Measurements from ENCODE around the gene MYOF. TPM values are rescaled to one million over a fixed set of nuclear protein-coding genes. Genes with fewer than 3 reads are reported as not detected.
A peak's percentile ranks its signal among the peaks of the same experiment; 100 is the strongest.
"Not testable (repeated sequence)": the region's sequence is repeated elsewhere in the genome, so short reads cannot be mapped to it uniquely, and the experiment has no call there.

MYOF gene
- polyA plus RNA-seq, 1 of the 3 experiments (the other 2 are of a cell fraction): 103 TPM

- TF ChIP-seq TEAD4 (IDR thresholded peaks at IDR 0.05; ENCODE audit: borderline replicate concordance, insufficient read depth) (no peak), TCF12 (IDR thresholded peaks at IDR 0.05) (peak; percentile 75), NRF1 (IDR thresholded peaks at IDR 0.05; ENCODE audit: low read depth, low read length) (no peak), SIN3A (IDR thresholded peaks at IDR 0.05; ENCODE audit: borderline replicate concordance, low read depth, low read length) (peak; percentile 73; the same call in 1 of the 2 replicates), RAD21 (IDR thresholded peaks at IDR 0.05; ENCODE audit: low read length) (no peak)
Measured at GRCh38 chr10:93445097-93445960, 36.8 kb downstream of the MYOF start (continued).

GRCh38 chr10:93443481-93443880 is 38.7 kb downstream of the MYOF start:
- Histone ChIP-seq H3K4me2 (no peak overlapping the region), H3K9ac (no peak overlapping the region), H3K27ac (ENCODE audit: low read depth in 2 of 2, low read length in 1 of 2) (peak overlapping the region in 1 of 2 experiments; percentile 100; a peak in 1 of 4 replicates), H3K9me3 (no peaks in the 10 kb centered on the region), H3K9me2 (no peaks in the 10 kb centered on the region), H3K79me2 (ENCODE audit: insufficient read depth) (peaks cover 78% of the 10 kb centered on the region), H2AFZ (ENCODE audit: low read depth) (no peak overlapping the region), H3K4me1 (ENCODE audit: control insufficient read depth in 1 of 2, insufficient read depth in 2 of 2, low read depth in 1 of 2, low read length in 1 of 2) (peaks cover 15 to 51% of the 10 kb centered on the region in 2 experiments), H3K36me3 (replicated peaks in 1 of 2; ENCODE audit: control insufficient read depth in 1 of 2, insufficient read depth in 2 of 2, low read length in 1 of 2) (peaks cover 0 to 32% of the 10 kb centered on the region in 2 experiments), H3K4me3 (ENCODE audit: low read depth in 2 of 2, low read length in 1 of 2) (no peak overlapping the region), H3K27me3 (ENCODE audit: insufficient read depth) (no peaks in the 10 kb centered on the region), H4K20me1 (ENCODE audit: insufficient read depth) (no peaks in the 10 kb centered on the region), H3F3A (replicated peaks; ENCODE audit: insufficient read depth) (peaks cover 55% of the 10 kb centered on the region)
- ChIA-PET POLR2A (no interaction called here), CTCF (interaction anchor here (0.7 to 5.5 kb wide), 3 partner anchors 38 to 154 kb away, joined by 3 to 36 read pairs (median 3); partner anchors contain the start of gene MYOF)
- WGBS (ENCODE audit: low lambda C conversion rate): 80% methylated on average over 1 of the region's 1 CpG
- TF ChIP-seq NRF1 (IDR thresholded peaks at IDR 0.05; ENCODE audit: low read depth, low read length) (no peak), RXRA (IDR thresholded peaks at IDR 0.05; ENCODE audit: borderline replicate concordance, low read depth) (no peak), USF2 (IDR thresholded peaks at IDR 0.05; ENCODE audit: borderline replicate concordance, low read depth, low read length) (no peak), ZBTB33 (IDR thresholded peaks at IDR 0.05; ENCODE audit: borderline replicate concordance, low read depth) (no peak), EZH2phosphoT487 (IDR thresholded peaks at IDR 0.05; ENCODE audit: borderline replicate concordance, low read depth) (no peak), FOXJ3 (CRISPR knock-in tag; IDR thresholded peaks at IDR 0.05) (no peak), RAD21 (IDR thresholded peaks at IDR 0.05; ENCODE audit: low read length) (no peak), CTCF (IDR thresholded peaks at IDR 0.05) (no peak), USF1 (IDR thresholded peaks at IDR 0.05; ENCODE audit: borderline replicate concordance, low read depth) (no peak), GABPA (IDR thresholded peaks at IDR 0.05; ENCODE audit: low read depth) (no peak), FOSL2 (IDR thresholded peaks at IDR 0.05; ENCODE audit: borderline replicate concordance, low read depth) (no peak)
- DNase-seq: no peak

GRCh38 chr10:93442721-93443120 is 39.4 kb downstream of the MYOF start:
- H3K27ac ChIP-seq (ENCODE audit: low read depth in 2 of 2, low read length in 1 of 2): peak overlapping the region; percentile 53 to 100; a peak in 2 of 4 replicates
- POLR2A ChIA-PET: not testable (repeated sequence)

More at GRCh38 chr10:93442721-93443120, 39.4 kb downstream of the MYOF start:
- H3K9me3 ChIP-seq; H3K9ac ChIP-seq; H2AFZ ChIP-seq (ENCODE audit: low read depth); H3K4me2 ChIP-seq; DNase-seq; H3K4me3 ChIP-seq (ENCODE audit: low read depth in 2 of 2, low read length in 1 of 2); H3K9me2 ChIP-seq; H4K20me1 ChIP-seq (ENCODE audit: insufficient read depth); H3K27me3 ChIP-seq (ENCODE audit: insufficient read depth): not testable (repeated sequence)
- peaks cover 72% of the 10 kb centered on the region for H3K79me2 ChIP-seq (ENCODE audit: insufficient read depth)
- H3K4me1 ChIP-seq (ENCODE audit: control insufficient read depth in 1 of 2, insufficient read depth in 2 of 2, low read depth in 1 of 2, low read length in 1 of 2): peaks cover 20 to 58% of the 10 kb centered on the region in 2 experiments
- H3F3A ChIP-seq (replicated peaks; ENCODE audit: insufficient read depth): peaks cover 55% of the 10 kb centered on the region
- peaks cover 0 to 32% of the 10 kb centered on the region in 2 experiments for H3K36me3 ChIP-seq (replicated peaks in 1 of 2; ENCODE audit: control insufficient read depth in 1 of 2, insufficient read depth in 2 of 2, low read length in 1 of 2)
- CTCF ChIA-PET: interaction anchor here (3.2 to 5.5 kb wide), 2 partner anchors 39 to 67 kb away, joined by 14 to 36 read pairs; partner anchors contain the start of gene MYOF
- 88% methylated on average over 10 of the region's 10 CpGs for WGBS (ENCODE audit: low lambda C conversion rate)

Measured in SK-N-SH (cell line).